ENCODE results near the gene TMEM8B.

The TMEM8B gene

GRCh38 chr9:35834260-35835215 is 5.5 kb downstream of the TMEM8B start:
- ChIA-PET POLR2A (interaction anchor here (0.6 kb wide), 1 partner anchor 8 kb away, joined by 4 read pairs; no protein-coding TSS in a partner anchor), CTCF (interaction anchor here (0.9 to 5.0 kb wide), 12 partner anchors 8 to 189 kb away, joined by 3 to 39 read pairs (median 5); partner anchors contain the start of gene SPAG8)
- no peak for TF ChIP-seq CTCF (IDR thresholded peaks at IDR 0.05; ENCODE audit: control extremely low read depth, extremely low read depth, low read depth, missing control alignments)
- no peak for DNase-seq (ENCODE audit: extremely low spot score)

- peak; percentile 13 for TF ChIP-seq CTCF (IDR thresholded peaks at IDR 0.05; ENCODE audit: control extremely low read depth, extremely low read depth, low read depth, missing control alignments)
- POLR2A ChIA-PET: no interaction called here
- no peak for DNase-seq (ENCODE audit: extremely low spot score)
- CTCF ChIA-PET: interaction anchor here (0.9 to 5.0 kb wide), 11 partner anchors 9 to 108 kb away, joined by 3 to 39 read pairs (median 4); no protein-coding TSS in a partner anchor
Measured at GRCh38 chr9:35835216-35835632, 6.2 kb downstream of the TMEM8B start.

GRCh38 chr9:35835766-35836165 is 6.7 kb downstream of the TMEM8B start:
- POLR2A ChIA-PET: no interaction called here
- no peak for DNase-seq (ENCODE audit: extremely low spot score)
- TF ChIP-seq CTCF (IDR thresholded peaks at IDR 0.05; ENCODE audit: control extremely low read depth, extremely low read depth, low read depth, missing control alignments): no peak
- CTCF ChIA-PET: interaction anchor here (0.7 to 5.0 kb wide), 12 partner anchors 8 to 108 kb away, joined by 3 to 39 read pairs (median 4); no protein-coding TSS in a partner anchor

- TF ChIP-seq CTCF (IDR thresholded peaks at IDR 0.05; ENCODE audit: control extremely low read depth, extremely low read depth, low read depth, missing control alignments): no peak
- ChIA-PET POLR2A (no interaction called here), CTCF (interaction anchor here (0.8 to 5.0 kb wide), 6 partner anchors 8 to 80 kb away, joined by 3 to 39 read pairs (median 8); no protein-coding TSS in a partner anchor)
- no peak for DNase-seq (ENCODE audit: extremely low spot score)
Measured at GRCh38 chr9:35836595-35836994, 7.6 kb downstream of the TMEM8B start.

DNA sequence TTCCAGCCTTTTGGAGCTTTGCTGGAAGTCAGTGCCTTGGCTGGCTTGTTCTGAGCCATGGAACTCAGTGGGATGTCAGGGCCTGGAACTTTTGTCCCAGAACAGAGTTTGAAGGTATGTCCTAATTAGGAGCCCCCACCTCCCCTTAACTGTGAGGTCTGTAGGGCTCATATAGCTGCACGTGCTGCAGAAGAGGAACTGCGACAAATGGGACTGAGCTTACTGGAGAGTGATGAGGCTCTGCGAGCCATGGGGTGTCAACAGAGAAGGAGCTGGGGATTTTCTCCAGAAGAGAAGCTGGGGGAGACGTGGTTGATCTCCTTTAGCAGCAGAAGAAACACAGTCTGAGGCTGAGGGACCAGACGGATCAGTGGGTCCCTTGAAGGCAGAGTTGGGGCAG is 10.9 kb downstream of the TMEM8B start:
- CTCF ChIA-PET: interaction anchor here (1.1 to 4.8 kb wide), 7 partner anchors 8 to 231 kb away, joined by 3 to 44 read pairs (median 4); partner anchors contain the start of genes FAM221B and TMEM8B
- POLR2A ChIA-PET: no interaction called here
- no peak for TF ChIP-seq CTCF (IDR thresholded peaks at IDR 0.05; ENCODE audit: control extremely low read depth, extremely low read depth, low read depth, missing control alignments)
- no peak for DNase-seq (ENCODE audit: extremely low spot score)

DNA sequence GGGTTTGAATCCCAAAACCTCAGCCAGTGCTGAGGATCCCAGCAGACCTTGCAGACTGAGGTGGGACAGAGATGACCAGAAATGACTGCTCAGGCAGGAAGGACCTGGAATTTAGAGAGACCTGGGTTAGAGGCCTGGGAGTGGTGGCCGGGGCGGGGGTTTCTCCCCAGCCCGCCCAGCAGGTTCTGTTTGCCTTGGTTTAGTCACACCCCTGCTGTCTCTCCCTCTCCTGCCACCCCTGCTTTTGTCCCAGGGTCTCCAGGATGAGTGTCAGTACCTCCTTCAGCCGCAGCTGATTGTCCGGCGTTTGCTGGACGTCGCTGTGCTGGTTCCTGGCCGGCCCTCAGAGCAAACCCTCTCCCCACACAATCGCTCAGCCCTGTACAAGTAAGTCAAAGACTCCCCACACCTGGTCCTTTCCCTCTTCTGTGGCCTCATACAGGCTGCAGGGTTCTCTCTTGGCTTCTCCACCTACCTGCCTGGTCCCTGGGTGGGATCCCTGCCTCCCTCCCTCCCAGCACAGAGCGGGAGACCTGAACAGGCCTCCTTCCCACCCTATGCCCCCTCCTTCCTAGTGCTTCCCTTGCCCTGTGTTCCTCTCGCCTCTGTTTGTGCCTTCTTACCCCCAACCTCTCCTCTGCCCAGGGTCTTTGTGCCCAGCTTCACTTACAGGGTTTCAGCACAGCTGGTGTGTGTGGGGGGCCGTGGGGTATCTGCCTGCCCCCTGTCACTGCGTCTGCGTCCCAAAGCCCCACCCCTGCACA is 12.0 kb downstream of the TMEM8B start:
- no peak for DNase-seq (ENCODE audit: extremely low spot score)
- CTCF ChIA-PET: interaction anchor here (1.0 to 4.8 kb wide), 8 partner anchors 9 to 144 kb away, joined by 3 to 44 read pairs (median 6); partner anchors contain the start of genes FAM221B and TMEM8B
- POLR2A ChIA-PET: no interaction called here
- no peak for TF ChIP-seq CTCF (IDR thresholded peaks at IDR 0.05; ENCODE audit: control extremely low read depth, extremely low read depth, low read depth, missing control alignments)

All from GM10248 (cell line).